Testis (tissue), 3 donors: Measurements from ENCODE around the gene TSC22D4. TPM values are rescaled to one million over a fixed set of nuclear protein-coding genes. Genes with fewer than 3 reads are reported as not detected.
"Not testable (repeated sequence)": the region's sequence is repeated elsewhere in the genome, so short reads cannot be mapped to it uniquely, and the experiment has no call there.

Experiments
- DNase-seq: peaks from one replicate; pipeline ENCODE4 v3.0.0-alpha.2; 2019
- H3K27ac ChIP-seq, 2 donors: fragments of 200-600 bp; sonication (generic); one replicate each; pipeline ENCODE4 v1.5.1; 2019
- H3K27me3 ChIP-seq: fragments of 200-600 bp; sonication (generic); one replicate; pipeline ENCODE4 v1.5.1; 2019
- H3K36me3 ChIP-seq: fragments of 200-600 bp; sonication (generic); one replicate; pipeline ENCODE4 v1.5.1; 2017; ENCODE audit warnings: low read depth; ENCODE audit errors: missing control alignments
- H3K4me1 ChIP-seq: fragments of 200-600 bp; sonication (generic); one replicate; pipeline ENCODE4 v1.5.1; 2019
- H3K4me3 ChIP-seq, 2 donors: fragments of 200-600 bp; sonication (generic); one replicate each; pipeline ENCODE4 v1.5.1; 2017 to 2019
- H3K9me3 ChIP-seq: fragments of 200-600 bp; sonication (generic); one replicate; pipeline ENCODE4 v1.5.1; 2017
- POLR2A ChIP-seq: fragments of 450-650 bp; IDR thresholded peaks from one replicate; pipeline ENCODE4 v1.6.1; 2017; ENCODE audit warnings: antibody characterized with exemption, mild to moderate bottlenecking, moderate library complexity
- WGBS, 2 donors: methylation state at CpG; one replicate each; pipeline ENCODE4 v1.1.5; 2018; 5-methylcytosine and 5-hydroxymethylcytosine counted together
- intact Hi-C: fragments of 100-400 bp; cut with DNase I; formaldehyde crosslinking; loops from one replicate; pipeline ENCODE4 v1.15.1; 2023; ENCODE audit warnings: low total_unique reads
- polyA plus RNA-seq: library from polyadenylated mRNA; stranded (reverse); fragments of 350-450 nt; fragmentation: Illumina TruSeq; extraction: RNeasy Lipid Tissue Mini Kit (QIAGEN cat#74804); gene quantifications from one replicate; pipeline ENCODE4 v1.2.3, GENCODE V29; 2014; ENCODE audit warnings: low read depth, low replicate concordance; ENCODE audit not compliant: insufficient read depth
- total RNA-seq, 2 donors: library from RNA; depleted of rRNA; stranded (reverse); fragments of >200 nt; gene quantifications; one replicate each; pipeline ENCODE4 v1.2.3, GENCODE V29; 2016
- TF ChIP-seq, protein P1 (sequence below), 3 experiments: fragments of 450-650 bp in 2 of 3; fragments of 200-600 bp in 1 of 3; sonication (generic) in 1 of 3; IDR thresholded peaks; one replicate each; pipeline ENCODE4 v1.5.1; 2016 to 2019; ENCODE audit warnings: antibody characterized with exemption in 3 of 3, mild to moderate bottlenecking in 2 of 3, moderate library complexity in 1 of 3

The TSC22D4 gene
- total and polyA plus RNA-seq, 3 donors from 2014 or later, result 57.4 to 165 (median 135) TPM

DNA sequence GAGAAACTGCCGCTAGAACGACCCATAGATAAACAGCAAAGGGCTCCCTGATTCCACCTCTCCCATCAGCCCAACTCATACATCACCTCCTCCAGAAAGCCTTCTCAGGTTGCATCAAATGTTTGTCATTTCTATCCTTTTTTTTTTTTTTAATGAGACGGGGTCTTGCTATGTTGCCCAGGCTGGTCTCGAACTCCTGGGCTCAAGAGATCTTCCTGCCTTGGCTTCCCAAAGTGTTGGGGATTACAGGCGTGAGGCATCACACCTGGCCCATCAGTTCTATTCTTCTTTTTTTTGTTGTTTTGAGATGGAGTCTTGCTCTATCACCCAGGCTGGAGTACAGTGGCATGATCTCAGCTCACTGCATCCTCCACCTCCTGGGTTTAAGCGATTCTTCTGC lies 22.0 kb downstream of the TSC22D4 start:
- Histone ChIP-seq H3K4me3 (no peak overlapping the region), H3K27ac (no peak overlapping the region), H3K36me3 (no peaks in the 10 kb centered on the region), H3K4me1 (no peaks in the 10 kb centered on the region), H3K9me3 (no peaks in the 10 kb centered on the region), H3K27me3 (no peaks in the 10 kb centered on the region)
- intact Hi-C loops, result no loop called here
- TF ChIP-seq, protein P1, sequence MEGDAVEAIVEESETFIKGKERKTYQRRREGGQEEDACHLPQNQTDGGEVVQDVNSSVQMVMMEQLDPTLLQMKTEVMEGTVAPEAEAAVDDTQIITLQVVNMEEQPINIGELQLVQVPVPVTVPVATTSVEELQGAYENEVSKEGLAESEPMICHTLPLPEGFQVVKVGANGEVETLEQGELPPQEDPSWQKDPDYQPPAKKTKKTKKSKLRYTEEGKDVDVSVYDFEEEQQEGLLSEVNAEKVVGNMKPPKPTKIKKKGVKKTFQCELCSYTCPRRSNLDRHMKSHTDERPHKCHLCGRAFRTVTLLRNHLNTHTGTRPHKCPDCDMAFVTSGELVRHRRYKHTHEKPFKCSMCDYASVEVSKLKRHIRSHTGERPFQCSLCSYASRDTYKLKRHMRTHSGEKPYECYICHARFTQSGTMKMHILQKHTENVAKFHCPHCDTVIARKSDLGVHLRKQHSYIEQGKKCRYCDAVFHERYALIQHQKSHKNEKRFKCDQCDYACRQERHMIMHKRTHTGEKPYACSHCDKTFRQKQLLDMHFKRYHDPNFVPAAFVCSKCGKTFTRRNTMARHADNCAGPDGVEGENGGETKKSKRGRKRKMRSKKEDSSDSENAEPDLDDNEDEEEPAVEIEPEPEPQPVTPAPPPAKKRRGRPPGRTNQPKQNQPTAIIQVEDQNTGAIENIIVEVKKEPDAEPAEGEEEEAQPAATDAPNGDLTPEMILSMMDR (IDR thresholded peaks at IDR 0.05), result no peak
- TF ChIP-seq POLR2A, result no peak
- DNase-seq, result no peak
- WGBS, 2 donors, result 92% methylated on average over 6 of the region's 6 CpGs

DNA sequence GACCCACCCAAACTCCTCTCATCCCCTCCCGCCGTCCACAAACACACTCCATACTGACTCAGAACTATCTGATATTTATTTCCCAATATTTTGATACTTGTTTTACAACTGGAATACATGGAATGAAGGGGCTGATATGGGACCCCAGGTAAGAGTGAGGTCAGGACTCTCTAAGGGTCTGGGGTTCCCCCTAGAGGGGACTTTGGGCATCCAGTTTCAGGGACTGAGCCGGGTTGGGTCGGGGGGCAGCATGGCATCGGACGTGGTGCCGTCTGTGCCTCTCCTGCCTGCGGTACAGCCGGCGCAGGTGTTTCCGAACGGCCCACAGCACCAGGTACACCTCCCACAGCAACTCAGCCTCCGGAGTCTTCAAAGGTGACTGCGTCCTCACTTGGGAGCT lies 22.5 kb downstream of the TSC22D4 start:
- no peaks in the 10 kb centered on the region for H3K9me3 ChIP-seq
- H3K27me3 ChIP-seq, result no peaks in the 10 kb centered on the region
- intact Hi-C loops, result no loop called here
- no peaks in the 10 kb centered on the region for H3K36me3 ChIP-seq
- WGBS, 2 donors, result 85 to 90% methylated on average over 6 to 14 of the region's 14 CpGs
- H3K27ac ChIP-seq, result no peak overlapping the region
- no peak overlapping the region for H3K4me3 ChIP-seq
- no peaks in the 10 kb centered on the region for H3K4me1 ChIP-seq
- no peak for DNase-seq
- no peak for TF ChIP-seq POLR2A
- TF ChIP-seq, protein P1 (IDR thresholded peaks at IDR 0.05), result no peak

DNA sequence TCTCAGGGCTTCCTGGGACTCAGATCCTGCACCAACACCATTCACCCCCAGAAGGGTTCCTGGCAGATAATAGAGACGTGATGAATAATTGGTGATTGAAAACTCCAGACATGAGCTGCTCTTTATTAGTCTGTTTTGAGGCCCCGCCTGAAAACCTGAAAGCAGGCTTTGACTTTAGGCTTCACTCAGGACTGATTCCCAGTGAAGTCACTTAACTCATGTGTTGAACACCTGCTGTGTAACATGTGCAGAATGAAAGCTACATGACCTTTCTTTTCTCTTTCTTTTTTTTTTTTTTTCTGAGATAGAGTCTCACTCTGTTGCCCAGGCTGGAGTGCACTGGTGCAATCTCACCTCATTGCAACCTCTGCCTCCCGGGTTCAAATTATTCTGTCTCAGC lies 23.8 kb downstream of the TSC22D4 start:
- intact Hi-C loops, result no loop called here
- no peak for DNase-seq
- Histone ChIP-seq H3K9me3 (no peaks in the 10 kb centered on the region), H3K27me3 (no peaks in the 10 kb centered on the region), H3K4me3 (no peak overlapping the region), H3K27ac (no peak overlapping the region), H3K4me1 (no peaks in the 10 kb centered on the region), H3K36me3 (no peaks in the 10 kb centered on the region)
- WGBS, 2 donors, result 92 to 96% methylated on average over 3 of the region's 3 CpGs
- TF ChIP-seq, protein P1 (IDR thresholded peaks at IDR 0.05), result no peak
- TF ChIP-seq POLR2A, result no peak

DNA sequence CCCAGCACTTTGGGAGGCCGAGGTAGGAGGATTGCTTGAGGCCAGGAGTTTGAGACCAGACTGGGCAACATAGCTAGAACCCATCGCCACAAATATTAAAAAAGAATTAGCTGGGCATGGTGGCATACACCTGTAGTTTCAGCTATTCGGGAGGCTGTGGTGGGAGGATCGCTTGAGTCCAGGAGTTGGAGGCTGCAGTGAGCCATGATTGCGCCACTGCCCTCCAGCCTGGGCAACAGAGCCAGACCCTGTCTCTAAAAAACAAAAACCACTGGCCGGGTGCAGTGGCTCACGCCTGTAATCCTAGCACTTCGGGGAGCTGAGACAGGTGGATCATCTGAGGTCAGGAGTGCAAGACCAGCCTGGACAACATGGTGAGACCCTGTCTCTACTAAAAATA lies 25.2 kb downstream of the TSC22D4 start:
- H3K4me1 ChIP-seq, H3K9me3 ChIP-seq, H3K4me3 ChIP-seq, H3K36me3 ChIP-seq, DNase-seq, intact Hi-C loops, H3K27me3 ChIP-seq, H3K27ac ChIP-seq: not testable (repeated sequence)
- 91 to 94% methylated on average over 8 of the region's 8 CpGs for WGBS, 2 donors

DNA sequence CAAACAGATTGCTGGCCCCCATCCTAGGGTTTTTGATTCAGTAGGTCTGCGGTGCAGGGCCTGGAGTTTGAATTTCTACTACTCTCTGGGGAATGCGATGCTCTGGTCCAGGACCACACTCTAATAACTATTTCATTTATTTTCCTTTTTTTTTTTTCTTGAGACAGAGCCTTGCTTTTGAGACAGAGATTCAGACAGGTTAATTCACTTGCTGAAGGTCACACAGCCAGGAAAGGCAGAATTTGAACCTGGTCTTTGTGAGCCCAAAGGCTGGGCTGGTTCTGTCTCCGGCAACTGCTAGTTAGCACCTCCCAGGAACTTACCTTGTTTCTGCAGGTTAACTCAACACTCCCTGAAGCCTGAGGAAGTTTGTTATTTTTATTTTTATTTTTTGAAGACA lies 26.5 kb downstream of the TSC22D4 start:
- WGBS, 2 donors, result 89 to 96% methylated on average over 3 of the region's 3 CpGs
- no peaks in the 10 kb centered on the region for H3K36me3 ChIP-seq
- H3K9me3 ChIP-seq, result no peaks in the 10 kb centered on the region
- TF ChIP-seq, protein P1 (IDR thresholded peaks at IDR 0.05), result no peak
- no peak for TF ChIP-seq POLR2A
- H3K4me1 ChIP-seq, result no peaks in the 10 kb centered on the region
- DNase-seq, result no peak
- H3K27ac ChIP-seq, result no peak overlapping the region
- no peak overlapping the region for H3K4me3 ChIP-seq
- intact Hi-C loops, result no loop called here
- no peaks in the 10 kb centered on the region for H3K27me3 ChIP-seq
